ENCODE measurements around the gene CDK19.

The CDK19 gene

DNA sequence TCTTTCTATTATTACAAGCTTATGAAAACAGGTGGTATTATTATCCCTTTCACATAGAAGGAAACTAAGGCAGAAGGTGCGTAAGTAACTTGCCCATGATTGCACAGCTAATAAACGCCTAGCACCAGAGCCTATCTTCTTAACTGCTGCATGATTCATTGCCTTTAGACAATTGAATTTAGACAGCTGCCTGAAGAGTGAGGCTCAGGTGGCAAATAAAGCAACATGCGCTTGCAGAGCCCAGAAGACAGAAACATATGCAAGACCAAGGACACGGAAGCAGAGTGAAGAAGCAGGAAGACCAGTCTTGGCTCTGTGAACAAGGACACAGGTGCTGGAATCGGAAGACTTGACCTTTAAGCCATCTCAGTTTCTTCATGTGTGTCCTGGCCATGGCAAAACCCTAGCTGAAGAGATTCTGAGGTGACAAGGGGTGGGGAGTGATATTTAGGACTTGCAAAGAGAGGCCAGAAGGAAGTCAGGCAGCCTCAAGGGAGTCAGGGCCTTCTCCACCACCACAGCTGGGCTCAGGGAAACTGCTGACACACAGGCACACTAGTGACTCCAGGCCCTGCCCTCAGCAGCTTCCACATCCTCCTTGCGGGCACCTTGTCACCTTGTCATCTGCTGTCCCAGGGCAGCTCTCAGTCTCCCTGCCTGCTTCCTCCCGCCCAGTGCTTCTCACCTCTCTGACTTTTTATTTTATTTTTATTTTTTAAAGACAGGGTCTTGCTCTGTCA, 247.1 kb downstream of the CDK19 start:
- DNase-seq: peak; percentile 47

- no peak for DNase-seq
These were observed 248.7 kb downstream of the CDK19 start for GRCh38 chr6:110566346-110567125.

DNA sequence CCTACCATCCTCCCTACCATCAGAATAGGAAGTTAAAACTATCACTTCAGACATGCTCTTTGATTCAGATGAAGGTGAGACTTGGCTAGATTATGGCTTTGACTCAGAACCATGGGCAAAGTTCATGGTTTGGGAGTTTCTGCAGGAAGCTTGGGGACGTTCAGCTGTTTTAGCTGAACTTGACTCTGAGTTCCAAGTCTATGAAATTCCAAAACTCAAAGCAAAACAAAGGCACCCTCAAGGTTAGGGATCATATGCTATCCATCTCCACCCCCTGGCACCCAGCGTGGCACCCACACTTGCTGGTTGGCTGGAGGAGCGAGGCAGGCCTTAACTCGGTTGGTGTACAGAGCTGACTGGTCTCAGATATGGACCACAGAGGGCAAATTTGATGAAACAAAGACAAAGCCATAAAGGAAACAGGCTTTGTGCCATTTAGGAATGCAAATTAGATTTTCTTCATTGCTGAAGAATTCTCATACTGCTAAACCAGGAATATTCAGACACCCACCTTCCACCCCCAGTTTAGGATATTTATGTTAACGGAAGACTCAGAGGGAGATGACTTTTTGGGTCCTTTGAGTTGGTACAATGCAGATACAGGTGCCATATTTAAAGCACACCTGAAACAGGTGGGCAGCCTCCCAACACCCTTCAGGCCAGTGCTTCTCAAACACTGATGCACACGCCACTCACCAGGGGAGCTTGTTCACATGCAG, 250.4 kb downstream of the CDK19 start:
- no peak for DNase-seq

GRCh38 chr6:110563711-110564110, 251.6 kb downstream of the CDK19 start:
- no peak for DNase-seq

GRCh38 chr6:110562316-110562915, 252.9 kb downstream of the CDK19 start:
- DNase-seq: no peak

DNA sequence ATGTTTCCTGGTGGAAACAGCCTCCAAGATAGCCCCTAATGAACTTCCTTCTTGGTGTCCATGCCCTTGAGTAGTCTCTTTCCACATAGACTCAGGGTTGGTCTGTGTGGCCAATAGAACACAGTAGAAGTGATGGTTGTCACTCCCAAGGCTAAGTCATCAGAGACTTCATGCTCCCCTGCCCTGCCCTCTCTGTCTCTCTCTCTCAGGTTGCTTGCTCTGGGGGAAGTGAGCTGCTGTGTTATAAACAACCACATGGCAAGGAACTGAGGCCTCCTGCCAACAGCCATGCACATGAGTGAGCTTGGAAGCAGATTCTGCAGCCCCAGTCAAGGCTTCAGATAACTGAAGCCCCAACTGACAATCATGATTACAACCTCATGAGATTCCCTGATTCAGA, 253.6 kb downstream of the CDK19 start:
- no peak for DNase-seq

- no peak for DNase-seq
These were observed 254.3 kb downstream of the CDK19 start for GRCh38 chr6:110561008-110561396.

- DNase-seq: no peak
These were observed 254.8 kb downstream of the CDK19 start for GRCh38 chr6:110560239-110561007.

Measured in RPMI8226 (cell line).